Progenitor cell of endocrine pancreas (in vitro differentiated cells): Measurements from ENCODE around the gene AMACR. TPM values are rescaled to one million over a fixed set of nuclear protein-coding genes. Genes with fewer than 3 reads are reported as not detected.

Source experiments
- DNase-seq: peaks from one replicate; pipeline ENCODE4 v3.0.0; 2021; ENCODE audit warnings: low spot score; ENCODE audit not compliant: unreplicated experiment
- H3K27ac Mint-ChIP-seq: 2 replicates; pipeline ENCODE4 v1.8.0; 2021; ENCODE audit warnings: mild to moderate bottlenecking, moderate library complexity, mixed read lengths
- H3K27me3 Mint-ChIP-seq: 2 replicates; pipeline ENCODE4 v1.8.0; 2021; ENCODE audit warnings: mixed read lengths
- H3K36me3 Mint-ChIP-seq: 2 replicates; pipeline ENCODE4 v1.8.0; 2022; ENCODE audit warnings: mixed read lengths; ENCODE audit not compliant: insufficient read depth
- H3K4me1 Mint-ChIP-seq: 2 replicates; pipeline ENCODE4 v1.8.0; 2021; ENCODE audit warnings: low read depth, mixed read lengths
- H3K4me3 Mint-ChIP-seq: 2 replicates; pipeline ENCODE4 v1.8.0; 2021; ENCODE audit warnings: low read depth, mild to moderate bottlenecking, moderate library complexity, mixed read lengths
- H3K9me3 Mint-ChIP-seq: 2 replicates; pipeline ENCODE4 v1.8.0; 2021; ENCODE audit warnings: low read depth, mixed read lengths
- CTCF ChIP-seq: fragments of 200-600 bp; sonication (generic); IDR thresholded peaks from one replicate; pipeline ENCODE4 v1.5.0; 2021; ENCODE audit warnings: antibody characterized with exemption, mild to moderate bottlenecking; ENCODE audit not compliant: unreplicated experiment
- total RNA-seq: library from RNA; stranded (reverse); gene quantifications from 2 replicates; pipeline ENCODE4 v1.2.1, GENCODE V29; 2021

AMACR gene
- total RNA-seq, 1 donor from 2014 or later = 22.0 TPM

- Mint-ChIP-seq H3K4me1 (no peaks in the 10 kb centered on the region), H3K36me3 (peaks cover 21% of the 10 kb centered on the region), H3K27ac (no peak overlapping the region), H3K9me3 (no peaks in the 10 kb centered on the region), H3K27me3 (no peaks in the 10 kb centered on the region), H3K4me3 (no peak overlapping the region)
- DNase-seq = no peak
- no peak for TF ChIP-seq CTCF
Observed at GRCh38 chr5:34028349-34028748, 20.5 kb upstream of the AMACR start.

- no peak for DNase-seq
Observed at GRCh38 chr5:34026089-34026761, 18.4 kb upstream of the AMACR start.

GRCh38 chr5:34022121-34022705 lies 14.4 kb upstream of the AMACR start:
- Mint-ChIP-seq H3K27me3 (no peaks in the 10 kb centered on the region), H3K4me1 (peaks cover 2% of the 10 kb centered on the region), H3K4me3 (no peak overlapping the region), H3K27ac (no peak overlapping the region), H3K36me3 (peaks cover 20% of the 10 kb centered on the region), H3K9me3 (no peaks in the 10 kb centered on the region)
- no peak for TF ChIP-seq CTCF
- no peak for DNase-seq

More at GRCh38 chr5:34026089-34026761, 18.4 kb upstream of the AMACR start:
- no peak for TF ChIP-seq CTCF
- Mint-ChIP-seq H3K9me3 (no peaks in the 10 kb centered on the region), H3K27ac (no peak overlapping the region), H3K4me3 (no peak overlapping the region), H3K27me3 (no peaks in the 10 kb centered on the region), H3K4me1 (peaks cover 2% of the 10 kb centered on the region), H3K36me3 (peaks cover 20% of the 10 kb centered on the region)

- no peak for DNase-seq
- Mint-ChIP-seq H3K9me3 (no peaks in the 10 kb centered on the region), H3K27me3 (no peaks in the 10 kb centered on the region), H3K36me3 (peaks cover 18% of the 10 kb centered on the region), H3K27ac (no peak overlapping the region), H3K4me1 (peaks cover 5% of the 10 kb centered on the region), H3K4me3 (no peak overlapping the region)
- TF ChIP-seq CTCF = no peak
Observed at GRCh38 chr5:34021334-34021733, 13.5 kb upstream of the AMACR start.

GRCh38 chr5:34020726-34021125 lies 12.9 kb upstream of the AMACR start:
- DNase-seq = no peak
- no peak overlapping the region for H3K27ac Mint-ChIP-seq
- H3K4me1 Mint-ChIP-seq = peaks cover 5% of the 10 kb centered on the region
- H3K36me3 Mint-ChIP-seq = peaks cover 18% of the 10 kb centered on the region
- no peak overlapping the region for H3K4me3 Mint-ChIP-seq
- H3K27me3 Mint-ChIP-seq = no peaks in the 10 kb centered on the region
- H3K9me3 Mint-ChIP-seq = no peaks in the 10 kb centered on the region
- no peak for TF ChIP-seq CTCF
